Dendritic cell treated with granulocyte-macrophage colony-stimulating factor and Interleukin-4, amounts not matched to agents 40 ng/mL and 50 ng/mL, for 4 days (primary cell): ENCODE results near the gene ADGRB2.

Experiments
- H3K27ac Mint-ChIP-seq: one replicate; pipeline ENCODE4 v1.8.0; 2022; ENCODE audit warnings: mild to moderate bottlenecking, mixed read lengths
- H3K27me3 Mint-ChIP-seq: one replicate; pipeline ENCODE4 v1.8.0; 2022; ENCODE audit warnings: mild to moderate bottlenecking, mixed read lengths
- H3K36me3 Mint-ChIP-seq: one replicate; pipeline ENCODE4 v1.8.0; 2022; ENCODE audit warnings: low read depth, mixed read lengths
- H3K4me1 Mint-ChIP-seq: one replicate; pipeline ENCODE4 v1.8.0; 2022; ENCODE audit warnings: low read depth, mixed read lengths
- H3K4me3 Mint-ChIP-seq: one replicate; pipeline ENCODE4 v1.8.0; 2022; ENCODE audit warnings: mild to moderate bottlenecking, moderate library complexity, mixed read lengths
- H3K9me3 Mint-ChIP-seq: one replicate; pipeline ENCODE4 v1.8.0; 2022; ENCODE audit warnings: mixed read lengths
- intact Hi-C: fragments of 100-400 bp; cut with micrococcal nuclease; formaldehyde crosslinking; loops from one replicate; pipeline ENCODE4 v1.15.0; 2022

ADGRB2 gene

DNA sequence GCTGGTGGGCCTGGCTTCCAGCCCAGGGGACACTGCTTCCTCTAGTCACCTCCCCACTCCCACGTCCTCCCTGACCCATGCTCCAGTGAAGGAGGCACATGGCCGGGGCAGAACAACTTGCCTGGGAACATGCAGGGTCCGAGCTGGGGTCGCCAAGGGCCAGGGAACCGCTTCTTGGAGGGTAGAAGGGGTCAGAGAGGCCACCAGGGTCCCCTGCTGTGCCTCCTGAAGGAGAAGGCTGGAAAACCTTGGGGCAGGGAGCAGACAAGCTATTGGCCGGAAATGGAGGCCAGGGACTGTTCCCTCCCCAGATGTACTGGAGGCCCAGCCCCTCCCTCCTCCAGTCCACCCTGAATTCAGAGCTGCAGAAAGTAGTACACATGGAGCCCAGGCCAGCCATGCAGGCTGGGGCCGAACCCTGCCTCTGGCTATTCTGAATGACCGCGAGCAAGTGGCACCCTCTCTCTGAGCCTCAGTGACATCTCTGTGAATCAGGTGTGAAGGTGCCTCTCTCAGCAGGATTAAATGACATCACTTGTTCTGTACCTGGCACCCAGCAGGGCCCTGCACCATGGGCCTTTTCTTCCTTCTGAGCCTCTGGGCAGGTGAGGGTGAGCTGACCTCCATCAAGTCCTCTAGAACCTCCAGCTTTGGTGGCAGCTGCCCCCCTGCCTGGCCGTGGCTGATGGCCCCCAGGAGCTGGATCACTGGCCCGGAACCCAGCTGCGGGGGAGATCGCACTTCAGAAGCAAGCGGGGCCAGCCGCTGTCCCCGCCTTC is 35.9 kb upstream of the ADGRB2 start:
- H3K27me3 Mint-ChIP-seq = peaks cover 66% of the 10 kb centered on the region
- no peak overlapping the region for H3K27ac Mint-ChIP-seq
- intact Hi-C loops = no loop called here
- peaks cover 47% of the 10 kb centered on the region for H3K4me1 Mint-ChIP-seq
- H3K36me3 Mint-ChIP-seq = no peaks in the 10 kb centered on the region
- H3K9me3 Mint-ChIP-seq = no peaks in the 10 kb centered on the region
- no peak overlapping the region for H3K4me3 Mint-ChIP-seq

DNA sequence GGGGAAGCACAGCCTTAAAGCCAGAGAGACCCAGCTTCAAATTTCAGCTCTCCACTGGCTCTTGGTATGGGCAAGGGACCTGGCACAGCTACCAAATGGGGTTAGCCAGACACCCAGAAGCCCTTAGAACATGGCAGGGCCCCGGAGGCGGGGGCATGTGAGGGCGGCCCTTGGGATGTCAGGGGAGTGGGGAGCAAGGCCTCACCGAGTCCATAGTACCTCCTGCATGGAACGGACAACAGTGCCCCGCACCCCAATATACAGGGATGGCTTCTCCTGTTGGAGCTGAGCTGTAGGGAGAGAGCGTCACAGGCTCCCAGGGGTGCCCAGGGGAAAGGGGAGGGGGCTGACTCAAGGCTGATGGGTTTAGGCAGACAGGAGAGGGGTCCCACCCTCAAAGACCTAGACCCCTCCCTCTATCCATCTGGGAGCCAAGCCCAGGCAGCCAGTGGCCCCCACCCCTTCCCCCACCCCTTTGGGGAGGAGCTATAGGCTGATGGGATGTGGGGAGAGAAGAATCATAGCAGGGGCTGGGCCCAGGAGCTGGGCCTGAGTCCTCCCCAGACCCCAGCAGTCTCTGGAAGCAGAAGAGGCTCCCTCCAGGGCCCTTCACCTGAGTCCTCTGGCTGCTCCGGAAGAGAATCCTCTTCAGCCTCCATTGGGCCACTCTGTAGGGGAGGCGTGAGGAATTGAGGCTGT is 35.2 kb upstream of the ADGRB2 start:
- Mint-ChIP-seq H3K36me3 (no peaks in the 10 kb centered on the region), H3K9me3 (no peaks in the 10 kb centered on the region)

GRCh38 chr1:31798433-31799195 is 34.5 kb upstream of the ADGRB2 start:
- Mint-ChIP-seq H3K4me1 (peaks cover 47% of the 10 kb centered on the region), H3K4me3 (no peak overlapping the region), H3K9me3 (no peaks in the 10 kb centered on the region), H3K27me3 (peaks cover 61% of the 10 kb centered on the region), H3K27ac (peak overlapping the region; percentile 45), H3K36me3 (no peaks in the 10 kb centered on the region)
- intact Hi-C loops = no loop called here

More for the DNA sequence above, 35.2 kb upstream of the ADGRB2 start:
- intact Hi-C loops = no loop called here
- peaks cover 62% of the 10 kb centered on the region for H3K27me3 Mint-ChIP-seq
- peak overlapping the region; percentile 8 for H3K27ac Mint-ChIP-seq
- H3K4me1 Mint-ChIP-seq = peaks cover 47% of the 10 kb centered on the region
- H3K4me3 Mint-ChIP-seq = no peak overlapping the region

DNA sequence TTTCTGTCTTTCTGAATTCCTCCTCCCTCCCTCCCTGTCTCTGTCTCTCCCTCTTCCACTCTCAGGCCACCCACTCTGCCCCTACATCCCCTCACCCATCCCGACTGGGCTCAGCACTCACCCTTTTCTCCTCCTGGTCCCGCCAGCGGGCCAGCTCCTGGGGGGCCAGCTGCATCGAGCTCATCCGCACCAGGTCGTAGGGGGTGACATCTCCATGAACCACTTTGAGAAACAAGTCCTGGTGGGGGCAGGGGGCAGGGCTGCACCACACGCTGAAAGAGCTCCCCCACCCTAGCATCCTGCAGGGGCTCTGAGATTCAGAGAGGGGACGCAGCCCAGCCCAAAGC is 33.9 kb upstream of the ADGRB2 start:
- Mint-ChIP-seq H3K36me3 (no peaks in the 10 kb centered on the region), H3K27me3 (peaks cover 58% of the 10 kb centered on the region), H3K9me3 (no peaks in the 10 kb centered on the region), H3K27ac (peak overlapping the region; percentile 45), H3K4me3 (peak overlapping the region; percentile 41), H3K4me1 (peaks cover 47% of the 10 kb centered on the region)
- intact Hi-C loops = no loop called here

- intact Hi-C loops = no loop called here
- peaks cover 43% of the 10 kb centered on the region for H3K4me1 Mint-ChIP-seq
- peaks cover 58% of the 10 kb centered on the region for H3K27me3 Mint-ChIP-seq
- H3K27ac Mint-ChIP-seq = no peak overlapping the region
- H3K36me3 Mint-ChIP-seq = no peaks in the 10 kb centered on the region
- H3K4me3 Mint-ChIP-seq = no peak overlapping the region
- H3K9me3 Mint-ChIP-seq = no peaks in the 10 kb centered on the region
These were observed 33.1 kb upstream of the ADGRB2 start for GRCh38 chr1:31797216-31797615.

- H3K9me3 Mint-ChIP-seq = no peaks in the 10 kb centered on the region
These were observed 32.6 kb upstream of the ADGRB2 start for GRCh38 chr1:31796707-31797106.

DNA sequence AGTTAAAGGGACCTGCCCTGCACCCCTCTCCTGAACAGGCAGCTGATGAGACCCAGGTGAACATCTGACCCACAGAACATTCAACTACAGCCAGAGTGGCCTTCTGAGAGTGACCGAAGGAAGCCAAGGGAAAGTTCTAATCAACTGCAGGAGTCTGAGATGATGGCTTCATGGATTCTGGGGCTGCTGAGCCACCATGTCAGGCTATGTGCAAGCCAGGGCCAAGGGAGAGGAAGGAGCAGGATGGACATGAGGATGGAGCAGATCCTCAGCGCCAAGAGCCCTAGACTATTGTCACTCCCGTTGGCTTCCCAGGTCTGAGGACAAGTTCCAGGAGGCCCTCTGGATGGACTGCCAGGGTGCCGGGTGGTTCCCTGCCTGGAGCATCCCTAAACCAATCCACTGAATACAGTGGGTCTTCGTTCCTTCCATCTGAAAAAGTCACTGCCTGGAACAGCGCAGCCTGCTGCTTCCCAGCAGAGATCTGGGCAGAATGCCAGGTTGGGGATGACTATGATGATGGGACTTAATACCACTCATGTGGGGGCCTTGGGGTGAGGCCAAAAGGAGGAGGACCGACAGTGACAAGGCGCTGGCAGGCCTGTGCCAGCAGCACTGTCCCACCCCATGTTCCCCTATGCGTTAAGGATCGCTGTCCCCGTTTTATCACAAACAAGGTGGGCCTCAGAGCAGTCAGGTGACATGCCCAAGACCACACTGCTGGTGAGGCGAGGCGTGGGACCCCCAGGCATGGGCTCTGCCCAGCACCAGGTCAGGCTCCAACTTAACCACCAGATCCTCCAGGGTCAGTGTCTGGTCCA is 31.9 kb upstream of the ADGRB2 start:
- no peak overlapping the region for H3K27ac Mint-ChIP-seq

More at GRCh38 chr1:31796707-31797106, 32.6 kb upstream of the ADGRB2 start:
- Mint-ChIP-seq H3K27me3 (peaks cover 55% of the 10 kb centered on the region), H3K4me1 (peaks cover 42% of the 10 kb centered on the region), H3K36me3 (no peaks in the 10 kb centered on the region), H3K4me3 (no peak overlapping the region), H3K27ac (no peak overlapping the region)
- intact Hi-C loops = no loop called here

GRCh38 chr1:31795096-31795675 is 31.0 kb upstream of the ADGRB2 start:
- intact Hi-C loops = no loop called here
- peaks cover 56% of the 10 kb centered on the region for H3K27me3 Mint-ChIP-seq
- H3K9me3 Mint-ChIP-seq = no peaks in the 10 kb centered on the region
- peaks cover 29% of the 10 kb centered on the region for H3K4me1 Mint-ChIP-seq
- no peaks in the 10 kb centered on the region for H3K36me3 Mint-ChIP-seq
- no peak overlapping the region for H3K4me3 Mint-ChIP-seq
- no peak overlapping the region for H3K27ac Mint-ChIP-seq

More for the DNA sequence above, 31.9 kb upstream of the ADGRB2 start:
- Mint-ChIP-seq H3K36me3 (no peaks in the 10 kb centered on the region), H3K9me3 (no peaks in the 10 kb centered on the region), H3K4me1 (peaks cover 35% of the 10 kb centered on the region), H3K27me3 (peaks cover 60% of the 10 kb centered on the region), H3K4me3 (no peak overlapping the region)
- intact Hi-C loops = no loop called here

GRCh38 chr1:31793586-31794285 is 29.6 kb upstream of the ADGRB2 start:
- intact Hi-C loops = no loop called here
- H3K36me3 Mint-ChIP-seq = no peaks in the 10 kb centered on the region
- H3K4me1 Mint-ChIP-seq = peaks cover 22% of the 10 kb centered on the region
- H3K27me3 Mint-ChIP-seq = peaks cover 48% of the 10 kb centered on the region
- H3K9me3 Mint-ChIP-seq = no peaks in the 10 kb centered on the region
- no peak overlapping the region for H3K4me3 Mint-ChIP-seq
- no peak overlapping the region for H3K27ac Mint-ChIP-seq

- Mint-ChIP-seq H3K36me3 (no peaks in the 10 kb centered on the region), H3K4me3 (no peak overlapping the region), H3K27ac (no peak overlapping the region), H3K9me3 (no peaks in the 10 kb centered on the region), H3K4me1 (peaks cover 17% of the 10 kb centered on the region), H3K27me3 (peaks cover 42% of the 10 kb centered on the region)
- intact Hi-C loops = no loop called here
These were observed 28.9 kb upstream of the ADGRB2 start for GRCh38 chr1:31793086-31793485.

GRCh38 chr1:31792541-31792940 is 28.4 kb upstream of the ADGRB2 start:
- Mint-ChIP-seq H3K27ac (no peak overlapping the region), H3K27me3 (peaks cover 36% of the 10 kb centered on the region), H3K9me3 (no peaks in the 10 kb centered on the region), H3K4me1 (peaks cover 17% of the 10 kb centered on the region), H3K36me3 (no peaks in the 10 kb centered on the region), H3K4me3 (no peak overlapping the region)
- intact Hi-C loops = no loop called here

GRCh38 chr1:31792116-31792515 is 28.0 kb upstream of the ADGRB2 start:
- Mint-ChIP-seq H3K4me3 (no peak overlapping the region), H3K4me1 (peaks cover 17% of the 10 kb centered on the region), H3K9me3 (no peaks in the 10 kb centered on the region), H3K36me3 (no peaks in the 10 kb centered on the region), H3K27ac (no peak overlapping the region), H3K27me3 (peaks cover 33% of the 10 kb centered on the region)
- intact Hi-C loops = no loop called here
